ENCODE measurements around the gene AGXT. TPM values are rescaled to one million over a fixed set of nuclear protein-coding genes. Genes with fewer than 3 reads are reported as not detected.
A peak's percentile ranks its signal among the peaks of the same experiment; 100 is the strongest.

AGXT gene
- total RNA-seq, 1 donor, result not detected

DNA sequence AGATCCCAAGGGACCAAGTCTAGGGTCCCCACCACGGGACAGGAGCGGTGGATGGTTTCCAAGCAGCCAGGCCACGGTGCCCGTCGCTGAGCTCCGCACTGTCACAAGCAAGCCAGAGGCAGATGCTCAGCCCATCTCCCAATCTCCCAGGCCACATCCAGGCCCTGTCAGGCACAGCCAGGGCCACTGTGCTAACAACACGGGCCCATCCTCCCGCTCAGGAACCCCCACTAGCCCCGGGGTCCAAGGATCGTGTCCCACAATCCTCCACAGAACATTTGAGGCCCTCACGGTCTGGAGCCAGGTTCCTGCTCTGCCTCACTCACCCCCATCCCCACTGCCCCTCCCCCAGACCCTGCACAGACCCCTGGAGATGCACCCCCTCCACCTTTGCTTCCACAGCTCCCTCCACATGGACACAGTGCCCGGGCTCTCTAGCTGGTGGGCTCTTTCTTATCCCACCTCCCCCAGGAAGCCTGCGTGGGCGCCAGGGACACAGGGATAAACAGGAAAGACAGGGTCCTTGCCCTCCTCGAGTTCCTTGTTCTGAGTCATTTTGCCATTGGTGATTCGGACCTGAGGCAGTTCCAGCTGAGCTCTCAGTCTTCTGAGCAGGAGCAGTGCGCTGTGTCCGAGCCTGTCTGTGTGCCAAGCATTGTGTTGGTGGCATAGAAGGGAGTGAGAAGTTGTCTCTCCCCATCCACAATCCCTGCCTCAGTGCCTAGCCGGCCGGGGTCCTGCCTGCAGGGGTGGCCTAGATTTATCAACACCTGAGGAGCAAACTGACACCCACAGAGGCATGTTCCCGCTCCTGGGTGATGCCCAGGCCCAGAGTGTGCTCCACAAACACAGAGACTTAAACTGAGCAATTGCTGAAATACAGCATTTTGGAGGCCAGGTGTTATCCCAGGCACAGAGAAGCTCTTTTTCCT is 44.5 kb downstream of the AGXT start:
- no peak overlapping the region for H3K4me3 ChIP-seq (ENCODE audit: low read depth, low read length)
- DNase-seq (ENCODE audit: low read depth), result no peak
- TF ChIP-seq, protein P1, sequence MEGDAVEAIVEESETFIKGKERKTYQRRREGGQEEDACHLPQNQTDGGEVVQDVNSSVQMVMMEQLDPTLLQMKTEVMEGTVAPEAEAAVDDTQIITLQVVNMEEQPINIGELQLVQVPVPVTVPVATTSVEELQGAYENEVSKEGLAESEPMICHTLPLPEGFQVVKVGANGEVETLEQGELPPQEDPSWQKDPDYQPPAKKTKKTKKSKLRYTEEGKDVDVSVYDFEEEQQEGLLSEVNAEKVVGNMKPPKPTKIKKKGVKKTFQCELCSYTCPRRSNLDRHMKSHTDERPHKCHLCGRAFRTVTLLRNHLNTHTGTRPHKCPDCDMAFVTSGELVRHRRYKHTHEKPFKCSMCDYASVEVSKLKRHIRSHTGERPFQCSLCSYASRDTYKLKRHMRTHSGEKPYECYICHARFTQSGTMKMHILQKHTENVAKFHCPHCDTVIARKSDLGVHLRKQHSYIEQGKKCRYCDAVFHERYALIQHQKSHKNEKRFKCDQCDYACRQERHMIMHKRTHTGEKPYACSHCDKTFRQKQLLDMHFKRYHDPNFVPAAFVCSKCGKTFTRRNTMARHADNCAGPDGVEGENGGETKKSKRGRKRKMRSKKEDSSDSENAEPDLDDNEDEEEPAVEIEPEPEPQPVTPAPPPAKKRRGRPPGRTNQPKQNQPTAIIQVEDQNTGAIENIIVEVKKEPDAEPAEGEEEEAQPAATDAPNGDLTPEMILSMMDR (IDR thresholded peaks at IDR 0.05; ENCODE audit: insufficient read depth, low read depth, low read length), result no peak

DNA sequence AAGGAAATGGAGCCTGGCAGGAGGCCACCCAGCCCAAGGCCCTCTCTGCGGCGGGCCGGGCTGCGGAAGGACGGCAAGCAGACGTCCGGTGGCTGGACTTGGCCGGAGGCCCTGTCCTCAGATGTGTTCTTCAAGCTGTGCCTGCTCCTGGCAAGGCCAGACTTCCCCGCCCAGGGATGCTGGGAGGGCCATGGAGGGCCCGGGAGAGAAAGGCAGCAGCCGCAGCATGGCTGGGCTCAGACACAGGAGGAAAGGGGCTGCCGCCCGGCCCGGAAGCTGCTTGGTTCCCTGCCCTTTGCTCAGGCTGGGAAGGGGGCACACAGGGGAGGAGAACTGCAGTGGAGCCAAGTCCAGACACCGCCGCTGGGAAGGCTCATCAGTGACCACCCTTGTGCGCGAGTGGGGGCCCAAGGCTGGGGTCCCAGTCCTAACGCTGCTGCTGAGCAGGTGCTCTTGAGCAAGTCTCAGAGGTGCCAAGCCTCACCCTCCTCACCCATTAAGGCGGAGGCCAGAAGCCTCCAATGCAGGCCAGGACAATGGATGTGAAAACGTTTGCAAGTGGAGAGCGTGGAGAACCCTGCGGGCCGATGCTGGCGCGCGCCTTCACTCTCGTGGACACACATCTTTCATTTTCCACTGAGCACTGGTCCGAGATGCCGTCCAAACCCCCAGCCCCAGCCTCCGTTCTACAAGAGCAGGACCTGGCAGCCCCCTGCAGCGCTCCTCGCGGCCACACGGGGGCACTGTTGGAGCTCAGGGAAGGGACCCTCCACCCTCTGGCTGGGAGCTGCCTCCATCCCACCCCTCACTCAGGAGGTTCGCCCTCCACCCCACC is 45.4 kb downstream of the AGXT start:
- no peak overlapping the region for H3K4me3 ChIP-seq (ENCODE audit: low read depth, low read length)
- TF ChIP-seq, protein P1 (IDR thresholded peaks at IDR 0.05; ENCODE audit: insufficient read depth, low read depth, low read length), result peak; percentile 85
- peak; percentile 45 for DNase-seq (ENCODE audit: low read depth)

DNA sequence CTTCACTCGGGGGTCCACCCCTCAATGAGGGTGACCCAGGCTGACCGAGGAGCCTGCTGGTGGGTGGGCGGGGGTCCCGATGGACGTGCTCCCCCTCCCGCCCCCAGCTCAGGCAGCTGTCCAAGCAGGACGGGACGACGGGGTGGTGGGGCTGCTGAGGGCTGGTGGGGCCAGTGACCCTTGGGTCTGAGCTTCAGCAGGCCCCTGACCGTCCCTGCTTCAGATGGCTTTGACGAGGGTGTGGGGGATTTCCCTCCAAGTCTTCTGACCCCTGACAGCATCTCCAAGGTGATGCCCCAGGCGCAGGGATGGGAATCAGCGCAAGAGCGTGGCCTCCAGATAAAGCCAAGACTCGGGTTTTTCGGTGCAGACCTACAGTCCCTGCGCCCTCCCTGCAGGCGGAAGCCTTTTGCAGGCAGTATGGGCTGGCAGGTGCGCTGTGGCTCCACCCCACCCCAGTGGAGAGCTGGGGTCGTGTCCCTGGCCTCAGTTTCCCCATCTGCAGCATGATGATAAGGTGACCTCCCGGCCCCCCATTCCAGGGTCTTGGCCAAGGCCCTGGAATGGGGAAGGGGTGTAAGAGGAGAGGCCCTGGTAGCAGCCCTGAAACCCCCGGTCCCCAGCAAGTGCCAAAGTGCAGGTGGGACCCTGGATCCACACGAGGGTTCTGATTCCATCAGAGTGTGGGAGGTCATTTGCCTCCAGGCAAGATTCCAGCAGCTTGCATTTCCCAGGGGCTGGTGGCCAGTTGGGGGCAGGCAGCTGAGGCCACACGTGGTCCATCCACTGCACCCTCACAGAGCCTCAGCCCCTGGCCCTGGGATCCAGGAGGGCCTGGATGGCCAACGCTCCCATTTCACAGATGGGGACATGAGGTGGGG is 46.3 kb downstream of the AGXT start:
- TF ChIP-seq, protein P1 (IDR thresholded peaks at IDR 0.05; ENCODE audit: insufficient read depth, low read depth, low read length), result no peak
- H3K4me3 ChIP-seq (ENCODE audit: low read depth, low read length), result no peak overlapping the region
- DNase-seq (ENCODE audit: low read depth), result no peak

DNA sequence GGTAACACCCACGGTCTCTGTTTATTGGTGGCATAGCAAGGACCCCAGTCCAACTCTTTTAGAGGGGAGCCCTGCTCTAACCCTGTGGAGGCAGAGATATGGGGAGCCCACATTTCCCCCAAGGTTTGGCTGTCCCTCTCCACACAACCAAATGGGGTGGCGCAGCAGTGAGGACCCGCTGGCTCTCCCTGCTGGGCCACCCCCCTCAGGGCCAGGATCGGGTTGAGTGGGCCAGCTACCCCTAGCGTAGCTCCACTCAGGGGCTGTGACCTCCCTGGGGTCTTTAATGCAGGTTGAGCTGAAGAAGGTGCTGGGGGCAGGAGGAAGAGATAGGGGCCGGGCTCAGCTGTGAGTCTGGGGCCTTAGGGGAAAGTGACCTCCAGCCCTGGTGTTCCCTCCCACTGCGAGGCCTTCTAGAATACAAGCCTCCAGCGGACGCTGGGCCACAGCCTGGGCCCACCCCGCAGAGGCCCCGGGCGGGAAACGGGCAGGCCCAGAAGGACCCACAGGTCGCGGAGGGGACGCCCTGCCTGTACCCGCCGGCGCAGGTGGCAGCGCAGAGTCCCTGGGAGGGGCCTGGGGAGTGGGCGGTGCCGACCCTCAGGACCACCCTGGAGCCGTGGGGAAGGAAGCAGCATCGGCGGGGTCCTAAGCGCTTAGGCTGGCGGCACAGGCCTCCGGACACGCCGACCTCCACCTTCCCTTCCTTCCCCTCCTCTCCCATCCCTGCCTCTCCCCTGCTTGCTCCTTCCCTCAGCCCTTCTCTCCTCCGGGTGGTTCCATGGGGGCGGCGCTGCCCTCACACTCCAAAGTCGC is 47.1 kb downstream of the AGXT start:
- no peak for DNase-seq (ENCODE audit: low read depth)
- TF ChIP-seq, protein P1 (IDR thresholded peaks at IDR 0.05; ENCODE audit: insufficient read depth, low read depth, low read length), result no peak
- no peak overlapping the region for H3K4me3 ChIP-seq (ENCODE audit: low read depth, low read length)

DNA sequence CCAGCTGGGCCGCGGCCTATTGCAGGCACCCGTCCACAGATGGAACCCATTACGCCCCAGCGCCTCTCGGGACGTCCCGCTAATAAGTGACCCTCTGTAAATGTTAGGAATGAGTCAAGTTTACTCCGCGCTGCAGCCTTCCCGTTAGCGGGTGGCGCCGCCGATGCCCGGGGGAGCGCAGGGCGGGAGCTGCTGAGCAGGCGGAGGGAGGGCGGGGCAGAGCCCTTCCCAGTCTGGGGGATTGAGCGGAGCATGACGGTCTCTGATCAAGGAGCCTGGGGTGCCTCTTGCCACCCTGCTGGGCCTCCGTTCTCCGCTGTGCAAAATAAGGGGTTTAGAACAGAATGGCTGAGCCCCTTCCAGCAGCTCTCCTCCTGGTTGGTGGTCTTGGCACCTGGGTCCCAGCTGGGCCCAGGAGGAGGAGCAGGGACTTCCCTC is 48.0 kb downstream of the AGXT start:
- TF ChIP-seq, protein P1 (IDR thresholded peaks at IDR 0.05; ENCODE audit: insufficient read depth, low read depth, low read length), result no peak
- DNase-seq (ENCODE audit: low read depth), result peak; percentile 69
- H3K4me3 ChIP-seq (ENCODE audit: low read depth, low read length), result no peak overlapping the region

Measured in fibroblast of villous mesenchyme (primary cell).